GM12801 (cell line): ENCODE measurements around the gene ENTPD8.

Experiments
- CTCF ChIP-seq: IDR thresholded peaks from one replicate; pipeline ENCODE4 v1.5.1; 2011; ENCODE audit warnings: control low read depth; ENCODE audit not compliant: insufficient read length; ENCODE audit errors: extremely low read depth

Gene ENTPD8

GRCh38 chr9:137454145-137454596, 13.0 kb upstream of the ENTPD8 start:
- TF ChIP-seq CTCF = no peak

- TF ChIP-seq CTCF = no peak
Measured at GRCh38 chr9:137453643-137454081, 12.5 kb upstream of the ENTPD8 start.

- TF ChIP-seq CTCF = no peak
Measured at GRCh38 chr9:137452761-137453642, 11.8 kb upstream of the ENTPD8 start.

DNA sequence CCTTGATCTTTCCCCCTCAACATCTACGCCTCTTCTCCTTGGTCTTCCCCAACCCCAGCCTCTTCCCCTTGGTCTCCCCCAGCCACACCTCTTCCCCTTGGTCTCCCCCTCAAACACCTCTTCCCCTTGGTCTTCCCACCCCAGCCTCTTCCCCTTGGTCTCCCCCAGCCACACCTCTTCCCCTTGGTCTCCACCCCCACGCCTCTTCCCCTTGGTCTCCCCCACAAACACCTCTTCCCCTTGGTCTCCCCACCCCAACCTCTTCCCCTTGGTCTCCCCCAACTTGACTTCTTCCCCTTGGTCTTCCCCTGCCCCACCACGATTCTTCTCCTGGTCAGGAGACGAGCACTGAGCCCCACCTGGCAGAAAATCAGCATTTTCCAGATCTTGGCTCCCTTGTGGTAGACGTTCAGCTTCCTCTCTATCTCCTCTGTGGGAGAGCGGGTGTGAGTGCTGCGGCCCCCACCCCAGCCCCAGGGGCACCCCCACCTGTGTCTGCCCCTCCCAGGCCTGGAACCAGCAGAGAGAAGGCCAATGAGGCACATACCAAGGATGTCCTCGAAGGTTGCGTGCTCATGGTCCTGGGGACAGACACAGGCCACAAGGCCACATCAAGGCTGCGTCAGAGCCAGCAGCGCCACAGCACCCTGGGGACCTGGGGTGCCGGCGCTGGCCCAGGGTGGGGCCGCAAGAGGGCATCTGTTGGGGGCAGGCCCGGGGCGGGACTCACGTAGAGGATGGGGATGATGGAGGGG, 11.0 kb upstream of the ENTPD8 start:
- no peak for TF ChIP-seq CTCF

GRCh38 chr9:137449931-137450538, 8.9 kb upstream of the ENTPD8 start:
- no peak for TF ChIP-seq CTCF

GRCh38 chr9:137449081-137449844, 8.1 kb upstream of the ENTPD8 start:
- TF ChIP-seq CTCF = no peak
